RKO (cell line): ENCODE measurements around the gene KCNH1.
"Not testable (repeated sequence)": the region's sequence is repeated elsewhere in the genome, so short reads cannot be mapped to it uniquely, and the experiment has no call there.

ENCODE experiments used
- DNase-seq: peaks from one replicate; pipeline ENCODE4 v3.0.0-alpha.2; 2016; ENCODE audit warnings: low spot score

The KCNH1 gene

DNA sequence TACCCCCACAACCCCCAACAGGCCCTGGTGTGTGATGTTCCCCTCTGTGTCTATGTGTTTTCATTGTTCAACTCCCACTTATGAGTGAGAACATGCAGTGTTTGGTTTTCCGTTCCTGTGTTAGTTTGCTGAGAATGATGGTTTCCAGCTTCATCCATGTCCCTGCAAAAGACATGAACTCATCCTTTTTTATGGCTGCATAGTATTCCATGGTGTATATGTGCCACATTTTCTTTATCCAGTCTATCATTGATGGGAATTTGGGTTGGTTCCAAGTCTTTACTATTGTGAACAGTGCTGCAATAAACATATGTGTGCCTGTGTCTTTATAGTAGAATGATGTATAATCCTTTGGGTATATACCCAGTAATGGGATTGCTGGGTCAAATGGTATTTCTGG, 122.8 kb downstream of the KCNH1 start:
- DNase-seq, result not testable (repeated sequence)

DNA sequence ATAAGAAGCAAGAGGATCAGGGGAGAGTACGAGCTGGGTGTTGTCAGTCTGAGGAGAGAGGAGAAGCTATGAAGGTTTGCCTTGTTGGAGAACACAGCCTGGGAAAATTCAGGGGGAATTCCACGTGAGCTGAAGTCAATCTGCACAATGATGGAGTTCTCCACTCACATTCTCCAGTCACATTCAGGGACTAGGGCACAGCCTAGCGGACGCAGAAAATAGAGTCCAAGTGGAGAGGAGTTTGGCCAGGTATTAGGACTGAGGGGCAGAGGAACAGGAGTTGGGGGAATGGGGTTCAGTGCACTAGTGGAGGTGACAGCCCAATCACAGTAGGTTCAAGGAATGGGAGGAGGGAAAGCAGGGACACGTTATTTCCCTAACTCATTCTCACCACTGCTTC, 124.0 kb downstream of the KCNH1 start:
- no peak for DNase-seq

DNA sequence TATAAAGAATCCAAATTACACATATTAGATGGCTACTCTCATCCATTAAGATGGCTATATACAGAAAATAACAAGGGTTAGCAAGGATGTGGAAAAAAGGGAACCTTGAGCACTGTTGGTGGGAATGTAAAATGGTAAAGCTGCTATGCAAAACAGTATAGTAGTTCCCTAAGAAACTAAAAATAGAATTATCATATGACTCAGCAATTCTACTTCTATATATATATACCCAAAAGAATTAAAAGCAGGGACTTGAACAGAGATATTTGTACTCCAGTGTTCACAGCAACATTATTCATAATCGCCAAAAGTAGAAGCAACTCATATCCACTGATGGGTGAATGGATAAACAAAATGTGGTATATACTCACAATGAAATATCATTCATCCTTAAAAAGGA, 126.1 kb downstream of the KCNH1 start:
- no peak for DNase-seq

DNA sequence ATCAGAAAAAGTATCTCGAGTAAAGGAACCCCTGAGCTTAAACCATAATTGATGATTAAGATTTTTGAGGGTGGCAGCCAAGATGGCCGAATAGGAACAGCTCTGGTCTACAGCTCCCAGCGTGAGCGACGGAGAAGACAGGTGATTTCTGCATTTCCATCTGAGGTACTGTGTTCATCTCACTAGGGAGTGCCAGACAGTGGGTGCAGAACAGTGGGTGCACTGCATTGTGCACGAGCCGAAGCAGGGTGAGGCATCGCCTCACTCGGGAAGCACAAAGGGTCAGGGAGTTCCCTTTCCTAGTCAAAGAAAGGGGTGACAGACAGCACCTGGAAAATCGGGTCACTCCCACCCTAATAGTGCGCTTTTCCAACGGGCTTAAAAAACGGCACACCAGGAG, 138.0 kb downstream of the KCNH1 start:
- not testable (repeated sequence) for DNase-seq

DNA sequence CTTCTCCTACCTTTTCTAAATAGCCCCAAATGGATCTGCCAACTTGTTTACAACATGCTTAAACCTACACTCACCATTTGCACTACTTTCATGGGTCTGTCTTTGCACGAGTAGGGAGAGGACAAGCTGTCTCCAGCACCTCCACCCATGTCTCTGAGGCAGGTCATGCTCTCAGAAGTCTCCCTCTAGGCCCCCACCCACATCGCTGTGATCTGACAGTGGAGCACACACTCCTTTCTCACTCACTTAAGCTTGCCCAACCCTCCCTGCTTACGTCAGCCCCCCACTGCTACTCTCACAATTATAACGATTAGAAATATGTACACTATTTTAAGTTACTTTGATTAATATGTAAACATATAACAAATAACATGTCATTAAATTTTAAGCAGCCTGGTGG, 141.1 kb downstream of the KCNH1 start:
- no peak for DNase-seq

DNA sequence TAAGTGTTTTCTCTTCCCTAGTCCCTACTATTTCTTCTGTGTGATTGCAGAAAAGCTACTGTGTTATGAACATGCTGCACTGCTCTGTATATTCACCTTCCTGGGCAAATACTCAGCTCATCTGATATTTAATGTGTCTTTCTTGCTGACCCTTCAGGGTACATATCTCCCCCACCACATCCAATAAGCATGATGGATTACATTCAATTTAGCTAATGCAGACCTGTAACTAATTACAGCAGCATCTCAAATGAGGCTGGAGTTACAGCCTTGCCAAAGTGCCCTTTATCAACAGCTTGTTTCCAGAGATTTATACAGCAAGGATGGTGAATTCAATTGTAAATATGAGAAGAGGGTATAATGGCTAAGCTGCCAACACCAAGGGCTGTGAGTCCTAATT, 144.0 kb downstream of the KCNH1 start:
- DNase-seq, result no peak

DNA sequence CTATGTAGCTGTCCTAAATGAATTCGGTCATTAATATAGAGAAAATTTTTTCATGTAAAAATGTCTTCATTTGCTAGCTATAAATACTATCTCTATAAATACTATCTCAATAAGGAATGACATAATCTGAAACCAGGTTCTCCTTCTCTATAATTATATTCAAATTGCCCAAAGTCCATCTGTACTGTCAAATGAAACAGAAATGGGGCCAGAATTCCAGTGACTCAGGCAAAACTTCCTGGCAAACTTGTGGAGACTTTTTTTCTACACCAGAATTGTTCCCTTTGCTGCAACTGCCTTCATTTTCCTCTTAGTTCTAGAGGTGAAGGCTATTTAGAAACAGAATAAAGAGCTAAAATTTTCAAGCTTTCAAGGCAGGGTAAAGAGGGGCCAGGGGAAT, 152.5 kb downstream of the KCNH1 start:
- DNase-seq, result no peak

DNA sequence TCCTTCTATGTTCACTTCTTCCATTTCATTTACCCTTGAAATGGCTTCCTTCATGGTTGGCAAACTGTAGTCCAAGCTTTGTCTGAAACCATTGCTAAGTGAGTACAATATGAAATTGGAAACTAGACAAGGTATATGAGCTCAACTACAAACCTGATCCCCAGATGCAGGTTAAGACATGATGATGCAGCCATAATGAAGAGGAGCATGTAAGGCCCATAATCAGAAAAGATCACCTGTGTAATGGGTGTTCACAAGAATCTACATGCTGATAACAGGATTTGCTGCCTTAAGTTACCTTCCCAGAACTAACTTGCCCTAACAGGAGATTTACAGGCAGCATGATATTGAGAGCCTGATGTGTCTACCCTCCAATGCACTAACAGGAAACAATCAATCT, 153.9 kb downstream of the KCNH1 start:
- DNase-seq, result no peak

DNA sequence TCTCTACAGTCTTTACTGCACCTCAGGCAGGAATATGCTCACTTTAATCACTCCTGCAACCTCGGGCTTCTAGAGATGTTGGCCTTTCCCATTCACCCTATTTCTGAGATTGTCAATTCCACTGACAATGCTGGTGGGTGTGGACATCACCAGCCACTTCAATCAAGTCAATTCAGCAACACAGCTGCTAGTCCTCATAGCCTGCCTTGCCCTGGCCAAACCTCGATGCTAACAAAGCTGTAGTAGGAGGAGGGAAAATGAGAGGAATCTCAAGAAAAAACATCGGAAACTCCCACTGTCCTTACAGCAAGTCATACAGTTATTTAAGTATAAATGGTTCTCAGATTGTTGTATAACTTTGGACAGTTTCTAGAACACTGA, 155.0 kb downstream of the KCNH1 start:
- no peak for DNase-seq

DNA sequence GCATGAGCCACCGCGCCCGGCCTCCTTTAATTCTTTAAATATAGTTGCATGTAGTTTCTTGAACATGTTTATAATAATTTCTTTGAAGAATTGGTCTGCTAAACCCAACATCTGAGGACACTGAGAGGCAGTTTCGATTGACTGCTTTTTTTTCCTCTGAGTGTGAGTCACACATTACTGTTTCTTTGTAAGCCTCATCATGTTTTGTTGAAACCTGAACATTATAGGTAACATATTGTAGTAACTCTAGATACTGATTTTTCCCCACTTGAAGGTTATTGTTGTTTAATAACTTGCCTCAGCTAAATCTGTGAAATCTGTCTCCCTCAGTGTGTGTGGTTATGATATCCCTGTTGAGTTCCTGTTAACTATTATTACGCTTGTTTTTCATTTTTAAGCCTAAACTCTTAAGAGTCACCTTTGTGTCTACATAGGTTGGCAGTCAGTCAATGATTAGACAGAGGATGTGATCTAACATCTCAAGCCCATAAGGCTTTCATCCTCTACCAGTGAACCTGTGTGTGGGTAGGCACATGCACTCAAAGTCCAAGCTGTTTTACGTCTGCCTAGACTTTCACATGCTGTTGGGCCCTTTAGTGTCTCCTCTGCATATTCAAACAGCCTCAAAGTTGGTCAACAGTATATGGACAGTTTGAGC, 155.5 kb downstream of the KCNH1 start:
- no peak for DNase-seq

DNA sequence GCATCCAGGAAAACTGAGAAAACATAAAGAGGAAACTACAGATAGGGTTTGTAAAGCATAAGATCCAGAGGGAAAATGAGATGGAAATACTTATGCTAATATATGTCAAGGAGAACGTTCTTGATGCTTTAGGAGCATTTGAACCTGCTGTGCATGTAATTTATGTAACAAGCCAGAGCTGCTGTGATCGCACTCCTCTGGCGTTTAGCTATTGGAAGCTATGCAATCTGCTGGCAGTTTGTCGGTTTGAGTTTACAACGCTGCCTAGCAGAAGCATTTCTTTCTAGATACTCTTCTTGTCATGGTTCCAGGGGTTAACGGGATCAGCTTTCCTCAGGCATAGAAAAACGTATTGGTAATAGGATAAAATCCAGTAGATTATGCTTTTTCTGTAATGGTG, 182.7 kb downstream of the KCNH1 start:
- no peak for DNase-seq

DNA sequence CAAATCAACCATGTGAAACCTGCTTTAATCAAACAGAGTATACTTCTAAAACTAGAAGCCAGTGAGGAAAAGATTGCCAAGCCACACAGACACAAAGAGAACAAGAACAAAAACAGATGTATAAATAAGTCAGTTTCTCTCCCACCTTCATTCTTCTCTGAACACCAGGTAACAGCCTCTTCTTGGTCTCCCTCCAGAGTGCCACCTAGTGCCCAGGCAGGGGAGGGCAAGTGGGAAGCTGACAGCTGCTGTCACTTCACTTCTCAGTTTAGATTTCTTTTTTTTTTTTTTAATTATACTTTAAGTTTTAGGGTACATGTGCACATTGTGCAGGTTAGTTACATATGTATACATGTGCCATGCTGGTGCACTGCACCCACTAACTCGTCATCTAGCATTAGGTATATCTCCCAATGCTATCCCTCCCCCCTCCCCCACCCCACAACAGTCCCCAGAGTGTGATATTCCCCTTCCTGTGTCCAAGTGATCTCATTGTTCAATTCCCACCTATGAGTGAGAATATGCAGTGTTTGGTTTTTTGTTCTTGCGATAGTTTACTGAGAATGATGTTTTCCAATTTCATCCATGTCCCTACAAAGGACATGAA, 183.9 kb downstream of the KCNH1 start:
- DNase-seq, result peak; percentile 14

DNA sequence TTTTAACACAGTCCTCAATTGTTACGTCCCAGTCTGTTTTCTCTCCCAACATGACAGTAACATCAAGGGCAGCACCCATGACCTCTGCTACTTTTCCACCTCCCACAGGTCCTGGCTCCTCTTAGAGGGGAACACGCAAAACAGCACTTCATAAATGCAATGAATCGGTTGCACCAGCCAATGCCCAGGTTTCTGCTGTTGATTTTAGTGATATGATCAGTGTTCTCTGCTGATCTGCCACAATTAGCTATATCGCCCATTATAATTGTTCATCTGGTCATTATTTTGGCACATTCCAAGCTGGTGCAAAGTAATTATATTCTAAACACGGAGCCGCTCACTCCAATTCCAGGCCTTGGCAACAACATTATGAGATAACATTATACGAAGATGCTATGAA, 184.5 kb downstream of the KCNH1 start:
- DNase-seq, result no peak

DNA sequence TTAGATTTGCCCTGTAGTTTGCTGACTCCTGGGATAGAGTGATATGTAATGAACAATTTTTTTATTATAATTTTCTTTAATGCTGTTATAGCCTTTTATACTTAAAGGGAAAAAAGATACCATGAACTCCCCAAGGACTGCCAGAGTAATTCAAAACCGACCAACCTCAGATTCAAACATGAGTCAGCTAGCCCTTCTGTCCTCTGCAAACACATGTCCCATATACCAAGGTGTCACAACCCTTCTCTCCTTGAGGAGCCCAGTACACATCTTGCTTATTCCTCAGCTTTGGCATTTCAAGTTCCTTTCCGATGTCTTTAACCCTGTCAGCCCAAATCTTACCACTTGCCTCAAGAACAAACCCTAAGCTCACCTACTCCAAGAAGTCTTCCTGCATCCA, 184.9 kb downstream of the KCNH1 start:
- no peak for DNase-seq

DNA sequence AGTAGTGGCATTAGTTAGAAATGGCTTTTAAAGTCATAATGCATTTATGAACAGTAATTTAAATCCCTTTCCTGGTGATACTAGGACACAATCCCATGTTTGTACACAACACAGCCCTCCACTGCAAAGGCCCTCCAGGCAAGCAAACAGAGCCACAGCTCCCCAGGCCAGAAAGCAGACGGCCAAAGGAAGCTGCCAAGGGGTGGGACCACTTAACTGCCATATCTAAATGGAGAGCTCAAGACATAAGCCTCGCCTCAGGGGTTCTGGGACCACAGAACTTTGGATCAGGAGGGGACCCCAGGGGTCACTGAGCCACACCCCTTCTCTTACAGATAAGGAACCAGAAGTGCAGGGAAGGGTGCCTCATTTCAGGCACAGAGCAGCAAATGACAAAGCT, 189.7 kb downstream of the KCNH1 start:
- DNase-seq, result no peak

DNA sequence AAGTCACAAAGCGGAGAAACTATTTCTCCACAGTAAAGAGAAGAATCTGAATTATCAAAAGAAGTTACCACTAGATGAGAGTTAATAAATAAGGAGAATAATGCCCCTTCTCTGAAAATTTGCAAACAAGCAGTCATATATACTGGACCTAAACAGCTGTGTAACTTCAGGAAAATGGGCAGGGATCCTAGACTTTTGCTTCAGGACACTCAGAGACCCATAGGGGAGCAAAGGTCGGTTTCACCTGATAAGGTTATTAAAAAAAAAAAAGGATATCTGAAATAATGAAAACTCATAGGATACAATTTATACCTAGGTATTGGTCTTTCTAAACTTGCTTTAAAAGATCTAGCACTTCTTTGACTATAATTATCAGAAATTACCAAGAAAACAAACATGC, 191.4 kb downstream of the KCNH1 start:
- DNase-seq, result no peak

DNA sequence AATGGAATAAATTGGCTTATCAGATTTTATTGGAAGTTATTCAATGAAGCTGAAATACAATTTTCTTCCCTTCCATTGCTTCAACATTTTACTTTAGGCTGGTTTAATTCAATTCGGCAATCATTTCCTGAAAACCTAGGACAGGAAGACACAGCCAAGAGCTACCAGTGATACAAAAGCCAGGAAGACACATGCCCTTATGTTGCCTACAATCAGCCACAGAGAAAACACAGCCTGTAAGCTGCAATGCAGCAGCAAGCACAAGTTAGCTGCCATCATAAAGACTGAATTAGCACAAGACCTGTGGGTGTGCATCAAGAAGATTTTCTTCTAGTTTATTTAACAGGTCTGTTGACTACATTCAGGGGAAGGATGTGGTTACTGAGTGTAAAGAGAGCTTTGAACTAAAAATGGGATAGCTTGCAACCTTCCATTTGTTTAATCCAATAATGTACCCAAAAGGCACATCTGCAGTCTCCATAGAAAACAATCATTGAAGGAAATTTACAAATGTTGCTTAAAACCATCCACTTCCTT, 193.8 kb downstream of the KCNH1 start:
- DNase-seq, result no peak

DNA sequence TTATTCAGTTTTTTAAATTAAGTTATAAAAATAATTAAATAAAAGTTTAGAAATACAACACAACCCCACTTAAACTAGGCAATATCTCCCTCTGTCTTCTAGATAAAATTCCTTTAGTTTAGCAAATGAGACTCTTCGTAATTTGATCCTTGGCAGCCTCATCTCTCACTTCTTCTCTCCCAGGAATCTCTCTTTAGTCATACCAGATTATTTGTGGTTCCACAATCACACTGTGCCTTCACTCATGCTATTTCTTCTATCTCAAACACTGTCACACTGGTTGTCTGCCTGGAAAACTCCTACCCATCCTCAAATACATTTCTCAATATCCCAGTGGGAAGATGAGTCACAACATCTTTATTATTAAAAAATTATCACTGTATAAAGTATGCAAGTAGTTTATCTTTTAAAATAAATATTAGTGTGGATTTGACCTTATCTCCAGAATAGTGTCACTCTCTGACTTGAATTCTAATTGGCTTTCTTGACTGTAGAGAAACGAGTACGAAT, 195.5 kb downstream of the KCNH1 start:
- DNase-seq, result no peak

DNA sequence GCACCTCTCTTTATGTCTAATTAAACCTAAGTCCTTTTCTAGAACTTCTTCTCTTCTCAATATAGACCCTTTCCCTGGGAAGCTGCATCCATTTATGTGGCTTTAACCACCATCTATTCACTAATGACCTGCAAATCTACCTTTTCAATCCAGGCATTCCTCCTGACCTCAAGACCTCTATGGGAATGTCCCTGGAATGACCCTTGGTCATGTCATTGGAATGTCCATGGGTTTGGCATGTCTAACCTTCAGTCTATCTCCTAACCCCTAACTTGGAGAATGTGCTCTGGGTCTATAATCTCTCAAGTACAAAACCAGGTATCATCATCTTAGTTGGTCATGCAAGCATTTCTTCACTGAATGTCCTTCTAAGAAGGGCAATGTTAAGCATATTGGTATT, 196.1 kb downstream of the KCNH1 start:
- DNase-seq, result no peak

DNA sequence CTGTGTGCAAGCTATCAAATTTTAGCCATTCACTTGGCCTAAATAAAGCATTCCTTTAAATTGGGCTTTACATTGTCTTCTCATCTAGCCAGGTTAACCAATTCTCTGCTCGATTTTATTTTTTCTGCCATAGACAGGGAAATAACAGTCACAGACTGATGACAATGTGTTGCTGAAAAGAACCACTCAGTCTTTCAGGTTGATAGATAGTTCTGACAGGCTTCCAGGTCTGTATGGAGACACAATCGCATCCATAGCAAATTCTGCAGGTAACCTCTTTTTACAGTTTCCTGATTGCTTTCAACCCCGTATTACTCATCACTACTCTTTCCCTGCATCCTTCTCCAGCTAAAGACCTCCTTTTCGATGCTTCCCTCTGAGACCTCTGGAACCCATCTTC, 198.0 kb downstream of the KCNH1 start:
- no peak for DNase-seq

DNA sequence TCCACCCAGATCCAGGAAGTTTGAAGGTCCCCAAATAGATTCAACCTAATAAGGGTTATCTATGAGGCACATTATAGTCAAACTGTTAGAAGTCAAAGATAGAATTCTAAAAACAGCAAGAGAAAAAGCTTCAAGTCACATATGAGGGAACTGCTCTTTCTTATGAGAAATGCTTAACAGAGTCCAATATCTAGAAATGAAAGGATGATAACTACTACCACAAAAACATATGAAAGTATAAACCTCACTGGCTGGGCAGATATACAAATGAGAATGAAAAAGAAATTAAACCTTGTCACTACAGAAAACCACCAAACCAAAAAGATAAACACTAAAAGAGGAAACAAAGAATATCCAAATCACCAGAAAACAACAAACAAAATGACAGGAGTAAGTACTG, 201.8 kb downstream of the KCNH1 start:
- no peak for DNase-seq

DNA sequence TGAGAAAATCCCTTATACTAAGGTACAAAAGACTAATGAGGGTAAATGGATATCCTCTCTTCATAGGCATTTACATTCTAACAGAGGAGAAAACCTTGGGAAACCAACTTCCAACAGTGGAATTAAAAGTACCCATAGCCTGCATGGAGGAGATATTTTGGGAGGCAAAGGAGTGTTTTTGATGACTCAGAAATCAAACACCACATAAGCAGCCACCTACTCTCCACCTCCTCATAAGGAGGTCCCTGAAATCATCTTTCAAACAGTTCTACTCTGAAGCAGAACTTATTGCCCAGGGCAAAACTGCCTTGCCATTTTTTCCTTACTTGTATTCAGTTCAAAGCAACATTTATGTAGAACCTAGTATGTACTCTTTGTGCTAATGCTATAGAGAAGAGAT, 211.3 kb downstream of the KCNH1 start:
- DNase-seq, result no peak

DNA sequence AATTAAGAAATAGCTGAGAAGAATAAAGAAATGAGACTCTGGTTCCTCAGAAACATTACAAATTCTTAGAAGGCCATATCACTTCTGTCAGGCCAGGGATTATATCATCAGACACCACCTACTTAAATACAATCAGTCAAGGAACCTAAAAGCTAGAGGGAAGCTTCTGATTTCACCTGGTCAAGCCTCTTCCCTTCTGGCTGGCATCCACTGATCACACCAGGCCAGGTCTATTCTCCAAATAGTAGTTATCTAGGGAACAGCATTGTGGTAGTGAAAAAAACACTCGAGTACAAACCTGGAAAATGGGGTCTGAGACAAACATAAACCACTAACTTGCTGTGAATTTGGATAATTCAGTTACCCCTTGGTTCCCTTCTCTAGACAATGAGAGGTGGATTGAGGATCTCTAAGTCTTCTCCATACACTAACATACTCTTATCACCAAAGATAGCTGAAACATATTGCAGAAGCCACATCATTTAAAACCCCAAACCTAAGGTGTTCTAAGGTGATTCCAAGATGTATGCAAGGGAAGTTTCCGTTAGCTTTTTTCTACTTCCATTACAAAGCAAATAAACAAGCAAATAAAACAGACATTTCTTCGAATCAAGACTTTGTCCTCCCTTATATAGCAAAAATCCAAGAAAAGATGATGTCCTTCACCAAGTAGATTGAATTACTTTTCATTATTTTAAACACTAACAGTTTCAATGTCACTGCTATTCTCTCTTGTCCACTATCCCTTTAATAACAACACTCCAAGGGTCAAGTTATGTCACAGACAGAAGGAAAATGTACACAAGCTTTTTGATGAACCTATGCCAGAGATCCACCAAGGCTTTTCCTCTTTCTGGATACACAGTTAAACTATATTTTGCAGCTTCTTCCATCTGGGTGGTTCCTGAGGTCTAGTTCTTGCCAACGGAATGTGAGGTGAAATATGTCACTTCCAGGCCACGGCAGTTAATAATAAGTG, 212.9 kb downstream of the KCNH1 start:
- no peak for DNase-seq
